ENCODE results near the gene COL8A1. TPM values are rescaled to one million over a fixed set of nuclear protein-coding genes. Genes with fewer than 3 reads are reported as not detected.

Gene COL8A1
- total RNA-seq, 1 experiment from 2014 or later: 8.1 TPM

DNA sequence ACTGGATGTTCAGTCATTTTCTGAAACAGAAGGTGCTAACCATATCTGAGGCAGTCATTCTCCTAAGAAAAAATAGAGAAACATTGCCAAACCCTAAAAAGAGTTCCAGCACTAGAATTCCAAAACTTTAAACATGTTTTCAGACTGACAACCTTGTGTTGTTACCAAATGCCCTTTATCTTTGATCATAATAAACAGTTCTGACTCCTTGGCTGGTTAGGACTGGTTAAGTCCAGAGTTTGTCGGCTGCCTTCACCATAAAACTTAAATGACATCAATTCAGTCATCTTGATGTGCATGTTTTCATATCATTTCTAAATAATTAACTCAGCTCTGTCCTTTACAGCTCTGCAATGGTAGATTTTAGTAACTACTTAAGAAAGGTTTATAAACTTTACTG lies 68.0 kb downstream of the COL8A1 start:
- intact Hi-C loops (cut with micrococcal nuclease; ENCODE audit: unreplicated experiment): no loop called here
- Histone ChIP-seq H3K27ac (no peak overlapping the region), H3K9me3 (ENCODE audit: insufficient read depth, low read depth) (no peaks in the 10 kb centered on the region), H2AFZ (no peak overlapping the region), H3K4me2 (no peak overlapping the region), H3F3A (ENCODE audit: insufficient read depth, low read depth) (no peaks in the 10 kb centered on the region), H3K36me3 (ENCODE audit: low read depth) (no peaks in the 10 kb centered on the region), H3K4me1 (replicated peaks; ENCODE audit: insufficient read depth) (no peaks in the 10 kb centered on the region), H3K79me2 (ENCODE audit: low read depth) (no peaks in the 10 kb centered on the region), H3K27me3 (ENCODE audit: insufficient read depth, low read depth) (no peaks in the 10 kb centered on the region), H3K4me3 (no peak overlapping the region), H3K9me2 (ENCODE audit: insufficient read depth) (no peaks in the 10 kb centered on the region), H4K20me1 (ENCODE audit: insufficient read depth) (no peaks in the 10 kb centered on the region)
- no TSS peak for BruUV-seq (replicated peaks)
- CTCF ChIA-PET: no interaction called here
- no peak for DNase-seq
- POLR2A ChIA-PET (ENCODE audit: unreplicated experiment): interaction anchor here (0.7 kb wide), 1 partner anchor 75 kb away, joined by 8 read pairs; no protein-coding TSS in a partner anchor
- TF ChIP-seq EZH2 (IDR thresholded peaks at IDR 0.05; ENCODE audit: low read depth) (no peak), CTCF (conservative IDR thresholded peaks at IDR 0.05) (no peak)

DNA sequence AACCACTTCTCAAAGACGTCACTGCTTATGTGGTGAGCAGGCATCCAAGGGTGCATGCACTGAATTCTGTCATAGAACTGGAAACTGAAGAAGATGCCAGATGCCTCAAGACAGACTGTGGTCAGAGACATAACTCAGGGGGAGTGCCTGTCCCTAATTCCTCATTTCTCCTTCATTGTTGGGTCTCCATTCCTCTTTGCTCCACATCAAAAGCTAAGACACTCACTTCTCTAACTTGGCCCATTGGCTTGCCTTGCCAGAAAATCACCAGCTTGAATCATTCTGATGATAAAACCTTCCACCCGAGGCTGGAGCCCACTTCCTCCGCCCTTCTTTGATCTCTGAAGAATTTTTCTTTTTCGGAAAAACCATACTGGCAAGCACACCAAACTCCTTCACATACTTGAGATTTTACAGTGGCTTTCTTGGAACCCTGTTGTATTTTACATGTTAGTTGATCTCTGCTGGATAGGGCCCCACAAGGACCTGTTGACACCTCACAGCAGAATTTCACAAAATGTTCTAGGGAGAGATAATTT lies 69.9 kb downstream of the COL8A1 start:
- H3K27me3 ChIP-seq (ENCODE audit: insufficient read depth, low read depth): no peaks in the 10 kb centered on the region
- H3K79me2 ChIP-seq (ENCODE audit: low read depth): no peaks in the 10 kb centered on the region
- ChIA-PET CTCF (no interaction called here), POLR2A (ENCODE audit: unreplicated experiment) (no interaction called here)
- BruUV-seq (replicated peaks): no TSS peak
- H3F3A ChIP-seq (ENCODE audit: insufficient read depth, low read depth): no peaks in the 10 kb centered on the region
- DNase-seq: no peak
- H3K36me3 ChIP-seq (ENCODE audit: low read depth): no peaks in the 10 kb centered on the region
- TF ChIP-seq EZH2 (IDR thresholded peaks at IDR 0.05; ENCODE audit: low read depth) (no peak), CTCF (conservative IDR thresholded peaks at IDR 0.05) (no peak)
- H4K20me1 ChIP-seq (ENCODE audit: insufficient read depth): no peaks in the 10 kb centered on the region
- H3K4me3 ChIP-seq: no peak overlapping the region
- H3K4me1 ChIP-seq (replicated peaks; ENCODE audit: insufficient read depth): no peaks in the 10 kb centered on the region
- H3K27ac ChIP-seq: no peak overlapping the region
- no peaks in the 10 kb centered on the region for H3K9me3 ChIP-seq (ENCODE audit: insufficient read depth, low read depth)
- intact Hi-C loops (cut with micrococcal nuclease; ENCODE audit: unreplicated experiment): no loop called here
- no peak overlapping the region for H3K4me2 ChIP-seq
- no peaks in the 10 kb centered on the region for H3K9me2 ChIP-seq (ENCODE audit: insufficient read depth)
- no peak overlapping the region for H2AFZ ChIP-seq

- H3K9me3 ChIP-seq (ENCODE audit: insufficient read depth, low read depth): no peaks in the 10 kb centered on the region
- no peaks in the 10 kb centered on the region for H3K4me1 ChIP-seq (replicated peaks; ENCODE audit: insufficient read depth)
- intact Hi-C loops (cut with micrococcal nuclease; ENCODE audit: unreplicated experiment): no loop called here
- H3K27ac ChIP-seq: no peak overlapping the region
- no TSS peak for BruUV-seq (replicated peaks)
- H2AFZ ChIP-seq: no peak overlapping the region
- H4K20me1 ChIP-seq (ENCODE audit: insufficient read depth): no peaks in the 10 kb centered on the region
- TF ChIP-seq CTCF (conservative IDR thresholded peaks at IDR 0.05) (no peak), EZH2 (IDR thresholded peaks at IDR 0.05; ENCODE audit: low read depth) (no peak)
- no peaks in the 10 kb centered on the region for H3F3A ChIP-seq (ENCODE audit: insufficient read depth, low read depth)
- H3K9me2 ChIP-seq (ENCODE audit: insufficient read depth): no peaks in the 10 kb centered on the region
- H3K4me2 ChIP-seq: no peak overlapping the region
- H3K36me3 ChIP-seq (ENCODE audit: low read depth): no peaks in the 10 kb centered on the region
- H3K27me3 ChIP-seq (ENCODE audit: insufficient read depth, low read depth): no peaks in the 10 kb centered on the region
- DNase-seq: no peak
- ChIA-PET POLR2A (ENCODE audit: unreplicated experiment) (interaction anchor here (0.6 kb wide), 1 partner anchor 65 kb away, joined by 4 read pairs; no protein-coding TSS in a partner anchor), CTCF (interaction anchor here (0.7 kb wide), 1 partner anchor 119 kb away, joined by 4 read pairs; no protein-coding TSS in a partner anchor)
- no peaks in the 10 kb centered on the region for H3K79me2 ChIP-seq (ENCODE audit: low read depth)
- no peak overlapping the region for H3K4me3 ChIP-seq
Measured at GRCh38 chr3:99709686-99710085, 71.3 kb downstream of the COL8A1 start.

All from PC-9 (cell line).